HCT116 (cell line): ENCODE data around the gene GFPT2. TPM values are rescaled to one million over a fixed set of nuclear protein-coding genes. Genes with fewer than 3 reads are reported as not detected.

Experiments
- ATAC-seq: fragments of 200-7000 bp; cut with Tn5 transposase; 2 replicates; pipeline ENCODE4 v1.9.1; 2020; ENCODE audit warnings: mild to moderate bottlenecking, moderate library complexity
- BruUV-seq: library from RNA; stranded (reverse); fragments of 400-500 nt; replicated peaks from 2 replicates; lab custom pipeline; 2021; lab: Mats Ljungman, UMichigan
- CTCF ChIA-PET: fragments of 300-600 bp; sonication (Branson Sonifier 250); formaldehyde crosslinking; loops from one replicate; lab custom pipeline; 2021; ENCODE audit warnings: antibody characterized with exemption; lab: Charles Lee
- POLR2A ChIA-PET: fragments of 300-600, 350-600 bp; sonication (Branson Sonifier 250); formaldehyde crosslinking; loops from one replicate; lab custom pipeline; 2021; ENCODE audit warnings: antibody characterized with exemption; lab: Charles Lee
- RAD21 ChIA-PET, 2 experiments: fragments of 300-600 bp; sonication (Branson Sonifier 250); formaldehyde crosslinking; loops; one replicate each; lab custom pipeline; 2023; ENCODE audit warnings: low total read pairs in 2 of 2; ENCODE audit not compliant: uncharacterized antibody in 2 of 2, unreplicated experiment in 2 of 2, low non-redundant PET in 1 of 2; lab: Charles Lee
- DNase-seq: peaks from one replicate; pipeline ENCODE4 v3.0.0-alpha.2; 2010; ENCODE audit warnings: low read depth, low spot score
- H2AFZ ChIP-seq: fragments of 200-600 bp; shearing (Covaris generic), sonication (generic); 2 replicates; pipeline ENCODE4 v1.6.1; 2017; ENCODE audit warnings: low read depth, mixed run types, mixed read lengths, antibody characterized with exemption, low read length; ENCODE audit not compliant: poor library complexity, severe bottlenecking
- H3K27ac ChIP-seq: 2 replicates; pipeline ENCODE4 v1.5.1; 2012; ENCODE audit warnings: low read depth, low read length
- H3K27me3 ChIP-seq: fragments of 200-600 bp; sonication (generic); 2 replicates; pipeline ENCODE4 v1.6.1; 2016; ENCODE audit warnings: mixed run types, low read length, mixed read lengths; ENCODE audit not compliant: insufficient read depth
- H3K36me3 ChIP-seq, 2 experiments: fragments of 200-500 bp in 1 of 2; fragments of 200-600 bp in 1 of 2; sonication (Bioruptor generic) in 1 of 2; sonication (generic) in 1 of 2; 2 replicates each; pipeline versions ENCODE4 v1.5.1 to v1.6.1; 2014 to 2016; ENCODE audit warnings: low read length in 2 of 2, inconsistent platforms in 1 of 2, mixed read lengths in 1 of 2, mixed run types in 1 of 2; ENCODE audit not compliant: insufficient read depth in 2 of 2, control insufficient read depth in 1 of 2
- H3K4me1 ChIP-seq, 2 experiments: fragments of 200-600 bp in 1 of 2; sonication (generic) in 1 of 2; 2 replicates each; pipeline versions ENCODE4 v1.5.1 to v1.6.1; 2012 to 2017; ENCODE audit warnings: low read length in 2 of 2, inconsistent platforms in 1 of 2, mild to moderate bottlenecking in 1 of 2, mixed read lengths in 1 of 2, mixed run types in 1 of 2, moderate library complexity in 1 of 2; ENCODE audit not compliant: insufficient read depth in 2 of 2, control insufficient read depth in 1 of 2
- H3K4me2 ChIP-seq: fragments of 200-600 bp; sonication (generic); 2 replicates; pipeline ENCODE4 v1.6.1; 2017; ENCODE audit warnings: mixed run types, low read length, mixed read lengths
- H3K4me3 ChIP-seq, 2 experiments: fragments of 200-600 bp in 1 of 2; sonication (generic) in 1 of 2; replicated peaks in 1 of 2; 2 replicates each; pipeline ENCODE4 v1.5.1; 2011 to 2016; ENCODE audit warnings: low read length in 2 of 2, control low read depth in 1 of 2, low read depth in 1 of 2, mild to moderate bottlenecking in 1 of 2, mixed read lengths in 1 of 2, mixed run types in 1 of 2
- H3K79me2 ChIP-seq: fragments of 200-600 bp; sonication (generic); 2 replicates; pipeline ENCODE4 v1.6.1; 2017; ENCODE audit warnings: mild to moderate bottlenecking, mixed run types, low read length, moderate library complexity, mixed read lengths; ENCODE audit not compliant: insufficient read depth
- H3K9ac ChIP-seq: fragments of 200-600 bp; sonication (generic); 2 replicates; pipeline ENCODE4 v1.6.1; 2016; ENCODE audit warnings: low read length, mixed read lengths
- H3K9me2 ChIP-seq: fragments of 200-600 bp; sonication (generic), shearing (Covaris generic); 2 replicates; pipeline ENCODE4 v1.6.1; 2017; ENCODE audit warnings: mixed run types, mild to moderate bottlenecking, moderate library complexity; ENCODE audit not compliant: insufficient read depth
- H3K9me3 ChIP-seq, 2 experiments: fragments of 200-500 bp in 1 of 2; fragments of 200-600 bp in 1 of 2; sonication (Bioruptor generic) in 1 of 2; sonication (generic) in 1 of 2; 2 replicates each; pipeline ENCODE4 v1.6.1; 2014 to 2017; ENCODE audit warnings: low read length in 2 of 2, mixed read lengths in 2 of 2, inconsistent platforms in 1 of 2, low read depth in 1 of 2, mild to moderate bottlenecking in 1 of 2, mixed run types in 1 of 2, moderate library complexity in 1 of 2; ENCODE audit not compliant: control insufficient read depth in 1 of 2, insufficient read depth in 1 of 2
- H4K20me1 ChIP-seq: fragments of 200-600 bp; sonication (generic), shearing (Covaris generic); 2 replicates; pipeline ENCODE4 v1.6.1; 2017; ENCODE audit warnings: mixed run types, mild to moderate bottlenecking, moderate library complexity; ENCODE audit not compliant: insufficient read depth
- CBX3 ChIP-seq: IDR thresholded peaks from 2 replicates; pipeline ENCODE4 v1.6.1; 2012; ENCODE audit warnings: low read depth
- CEBPB ChIP-seq: IDR thresholded peaks from 2 replicates; pipeline ENCODE4 v1.6.1; 2012; ENCODE audit warnings: low read depth
- EGR1 ChIP-seq: IDR thresholded peaks from 2 replicates; pipeline ENCODE4 v1.6.1; 2012; ENCODE audit warnings: low read depth
- ELF1 ChIP-seq: IDR thresholded peaks from 2 replicates; pipeline ENCODE4 v1.6.1; 2012; ENCODE audit warnings: low read depth, borderline replicate concordance
- EZH2phosphoT487 ChIP-seq: fragments of 200-600 bp; IDR thresholded peaks from 2 replicates; pipeline ENCODE4 v1.6.1; 2018; ENCODE audit warnings: antibody characterized with exemption, borderline replicate concordance
- FOSL1 ChIP-seq: IDR thresholded peaks from 2 replicates; pipeline ENCODE4 v1.6.1; 2012; ENCODE audit warnings: low read depth
- JUND ChIP-seq: IDR thresholded peaks from 2 replicates; pipeline ENCODE4 v1.6.1; 2012
- POLR2A ChIP-seq: IDR thresholded peaks from 2 replicates; pipeline ENCODE4 v1.7.0; 2011; ENCODE audit warnings: borderline replicate concordance; ENCODE audit not compliant: insufficient read depth, insufficient read length; ENCODE audit errors: extremely low read depth
- POLR2AphosphoS5 ChIP-seq: IDR thresholded peaks from 2 replicates; pipeline ENCODE4 v1.6.1; 2011; ENCODE audit warnings: mild to moderate bottlenecking, low read depth, low read length, moderate library complexity
- RAD21 ChIP-seq: IDR thresholded peaks from 2 replicates; pipeline ENCODE4 v1.6.1; 2012; ENCODE audit warnings: low read depth, mild to moderate bottlenecking
- SIN3A ChIP-seq: IDR thresholded peaks from 2 replicates; pipeline ENCODE4 v1.6.1; 2012; ENCODE audit warnings: low read depth
- SP1 ChIP-seq: IDR thresholded peaks from 2 replicates; pipeline ENCODE4 v1.6.1; 2012; ENCODE audit warnings: low read depth
- SRF ChIP-seq: IDR thresholded peaks from 2 replicates; pipeline ENCODE4 v1.6.1; 2012; ENCODE audit warnings: low read depth
- TCF7L2 ChIP-seq: IDR thresholded peaks from 2 replicates; pipeline ENCODE4 v1.7.0; 2011; ENCODE audit warnings: borderline replicate concordance, inconsistent platforms; ENCODE audit not compliant: insufficient read depth, insufficient read length; ENCODE audit errors: extremely low read depth
- ZFX ChIP-seq: fragments of 450-650 bp; IDR thresholded peaks from 2 replicates; pipeline ENCODE4 v1.6.1; 2017
- ZNF274 ChIP-seq: fragments of 200-500 bp; sonication (Bioruptor generic); IDR thresholded peaks from 2 replicates; pipeline ENCODE4 v1.6.1; 2014; ENCODE audit warnings: mild to moderate bottlenecking, low read depth, low read length, inconsistent platforms
- intact Hi-C: fragments of 100-400 bp; cut with micrococcal nuclease; formaldehyde crosslinking; loops from 2 replicates; pipeline ENCODE4 v1.10.0; 2022
- total RNA-seq: library from RNA; stranded (reverse); gene quantifications from one replicate; pipeline ENCODE4 v1.2.1, GENCODE V29; 2021; ENCODE audit not compliant: unreplicated experiment
- TF ChIP-seq, protein P1 (sequence below): IDR thresholded peaks from 2 replicates; pipeline ENCODE4 v1.6.1; 2012
- TF ChIP-seq, protein P2 (sequence below): IDR thresholded peaks from 2 replicates; pipeline ENCODE4 v1.6.1; 2012
- TF ChIP-seq, protein P3 (sequence below): IDR thresholded peaks from 2 replicates; pipeline ENCODE4 v1.6.1; 2012; ENCODE audit warnings: low read depth
- TF ChIP-seq, protein P4 (sequence below), 3 experiments: fragments of 200-600 bp in 1 of 3; sonication (generic) in 1 of 3; IDR thresholded peaks in 2 of 3; conservative IDR thresholded peaks in 1 of 3; 2 replicates each; pipeline ENCODE4 v1.5.1; 2012 to 2017; ENCODE audit warnings: low read depth in 2 of 3, low read length in 2 of 3, antibody characterized with exemption in 1 of 3, borderline replicate concordance in 1 of 3, control low read depth in 1 of 3, mild to moderate bottlenecking in 1 of 3, mixed read lengths in 1 of 3, mixed run types in 1 of 3, moderate library complexity in 1 of 3; ENCODE audit not compliant: insufficient read depth in 1 of 3

GFPT2 gene
- total RNA-seq, 1 experiment from 2014 or later: 16.1 TPM

DNA sequence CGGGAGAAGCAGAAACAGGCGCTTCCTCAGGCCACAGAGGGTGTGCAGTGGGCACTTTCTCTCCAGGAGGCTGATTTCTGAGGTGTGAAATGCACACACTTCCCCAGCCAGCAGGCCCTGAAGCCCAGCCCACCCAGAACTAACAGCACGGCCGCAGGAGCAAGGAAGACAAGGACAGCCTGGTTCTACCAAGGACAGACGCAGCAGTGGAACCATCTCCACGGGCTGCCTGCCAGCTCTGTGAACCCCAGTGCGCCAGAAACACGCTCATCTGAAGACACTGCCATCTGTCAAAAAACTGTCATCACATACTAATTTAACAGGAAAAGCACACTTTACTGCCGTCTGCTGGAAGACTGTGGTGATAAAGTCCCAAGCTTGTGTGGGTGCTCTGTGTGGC lies 102.0 kb downstream of the GFPT2 start:
- no peaks in the 10 kb centered on the region for H3K27me3 ChIP-seq

More for the DNA sequence above, 102.0 kb downstream of the GFPT2 start:
- BruUV-seq: no TSS peak
- no peaks in the 10 kb centered on the region for H4K20me1 ChIP-seq
- no peaks in the 10 kb centered on the region for H3K4me1 ChIP-seq
- no peaks in the 10 kb centered on the region for H3K9me2 ChIP-seq
- ATAC-seq (no peak), DNase-seq (no peak)
- no peak overlapping the region for H3K27ac ChIP-seq
- peaks cover 5 to 36% of the 10 kb centered on the region in 2 experiments for H3K36me3 ChIP-seq
- peaks cover 21 to 34% of the 10 kb centered on the region in 2 experiments; a peak in 2 of 4 replicates for H3K9me3 ChIP-seq
- CTCF ChIA-PET: no interaction called here
- no peak overlapping the region for H3K9ac ChIP-seq
- H3K4me2 ChIP-seq: no peak overlapping the region
- no peak overlapping the region for H3K4me3 ChIP-seq
- TF ChIP-seq SIN3A (no peak), EGR1 (no peak), FOSL1 (no peak), CEBPB (no peak), CBX3 (no peak), RAD21 (no peak), TCF7L2 (no peak), JUND (no peak), EZH2phosphoT487 (no peak), ZNF274 (no peak), ZFX (no peak), POLR2A (no peak), SRF (no peak), POLR2AphosphoS5 (no peak), SP1 (no peak), ELF1 (no peak)
- TF ChIP-seq, protein P1, sequence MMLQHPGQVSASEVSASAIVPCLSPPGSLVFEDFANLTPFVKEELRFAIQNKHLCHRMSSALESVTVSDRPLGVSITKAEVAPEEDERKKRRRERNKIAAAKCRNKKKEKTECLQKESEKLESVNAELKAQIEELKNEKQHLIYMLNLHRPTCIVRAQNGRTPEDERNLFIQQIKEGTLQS: no peak
- TF ChIP-seq, protein P2, sequence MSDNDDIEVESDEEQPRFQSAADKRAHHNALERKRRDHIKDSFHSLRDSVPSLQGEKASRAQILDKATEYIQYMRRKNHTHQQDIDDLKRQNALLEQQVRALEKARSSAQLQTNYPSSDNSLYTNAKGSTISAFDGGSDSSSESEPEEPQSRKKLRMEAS: no peak
- TF ChIP-seq, protein P3, sequence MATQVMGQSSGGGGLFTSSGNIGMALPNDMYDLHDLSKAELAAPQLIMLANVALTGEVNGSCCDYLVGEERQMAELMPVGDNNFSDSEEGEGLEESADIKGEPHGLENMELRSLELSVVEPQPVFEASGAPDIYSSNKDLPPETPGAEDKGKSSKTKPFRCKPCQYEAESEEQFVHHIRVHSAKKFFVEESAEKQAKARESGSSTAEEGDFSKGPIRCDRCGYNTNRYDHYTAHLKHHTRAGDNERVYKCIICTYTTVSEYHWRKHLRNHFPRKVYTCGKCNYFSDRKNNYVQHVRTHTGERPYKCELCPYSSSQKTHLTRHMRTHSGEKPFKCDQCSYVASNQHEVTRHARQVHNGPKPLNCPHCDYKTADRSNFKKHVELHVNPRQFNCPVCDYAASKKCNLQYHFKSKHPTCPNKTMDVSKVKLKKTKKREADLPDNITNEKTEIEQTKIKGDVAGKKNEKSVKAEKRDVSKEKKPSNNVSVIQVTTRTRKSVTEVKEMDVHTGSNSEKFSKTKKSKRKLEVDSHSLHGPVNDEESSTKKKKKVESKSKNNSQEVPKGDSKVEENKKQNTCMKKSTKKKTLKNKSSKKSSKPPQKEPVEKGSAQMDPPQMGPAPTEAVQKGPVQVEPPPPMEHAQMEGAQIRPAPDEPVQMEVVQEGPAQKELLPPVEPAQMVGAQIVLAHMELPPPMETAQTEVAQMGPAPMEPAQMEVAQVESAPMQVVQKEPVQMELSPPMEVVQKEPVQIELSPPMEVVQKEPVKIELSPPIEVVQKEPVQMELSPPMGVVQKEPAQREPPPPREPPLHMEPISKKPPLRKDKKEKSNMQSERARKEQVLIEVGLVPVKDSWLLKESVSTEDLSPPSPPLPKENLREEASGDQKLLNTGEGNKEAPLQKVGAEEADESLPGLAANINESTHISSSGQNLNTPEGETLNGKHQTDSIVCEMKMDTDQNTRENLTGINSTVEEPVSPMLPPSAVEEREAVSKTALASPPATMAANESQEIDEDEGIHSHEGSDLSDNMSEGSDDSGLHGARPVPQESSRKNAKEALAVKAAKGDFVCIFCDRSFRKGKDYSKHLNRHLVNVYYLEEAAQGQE: no peak
- TF ChIP-seq, protein P4, sequence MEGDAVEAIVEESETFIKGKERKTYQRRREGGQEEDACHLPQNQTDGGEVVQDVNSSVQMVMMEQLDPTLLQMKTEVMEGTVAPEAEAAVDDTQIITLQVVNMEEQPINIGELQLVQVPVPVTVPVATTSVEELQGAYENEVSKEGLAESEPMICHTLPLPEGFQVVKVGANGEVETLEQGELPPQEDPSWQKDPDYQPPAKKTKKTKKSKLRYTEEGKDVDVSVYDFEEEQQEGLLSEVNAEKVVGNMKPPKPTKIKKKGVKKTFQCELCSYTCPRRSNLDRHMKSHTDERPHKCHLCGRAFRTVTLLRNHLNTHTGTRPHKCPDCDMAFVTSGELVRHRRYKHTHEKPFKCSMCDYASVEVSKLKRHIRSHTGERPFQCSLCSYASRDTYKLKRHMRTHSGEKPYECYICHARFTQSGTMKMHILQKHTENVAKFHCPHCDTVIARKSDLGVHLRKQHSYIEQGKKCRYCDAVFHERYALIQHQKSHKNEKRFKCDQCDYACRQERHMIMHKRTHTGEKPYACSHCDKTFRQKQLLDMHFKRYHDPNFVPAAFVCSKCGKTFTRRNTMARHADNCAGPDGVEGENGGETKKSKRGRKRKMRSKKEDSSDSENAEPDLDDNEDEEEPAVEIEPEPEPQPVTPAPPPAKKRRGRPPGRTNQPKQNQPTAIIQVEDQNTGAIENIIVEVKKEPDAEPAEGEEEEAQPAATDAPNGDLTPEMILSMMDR (IDR thresholded peaks at IDR 0.05 in 2 of 3, conservative IDR thresholded peaks at IDR 0.05 in 1 of 3; ENCODE audit: borderline replicate concordance in 1 of 3, insufficient read depth in 1 of 3, low read depth in 2 of 3, low read length in 2 of 3): no peak
- H2AFZ ChIP-seq: no peak overlapping the region
- intact Hi-C loops: no loop called here
- H3K79me2 ChIP-seq: no peaks in the 10 kb centered on the region
- POLR2A ChIA-PET: no interaction called here
- RAD21 ChIA-PET: no interaction called here
